HG03442 (cell line): Measurements from ENCODE around the gene ALDH3B1.
"Not testable (repeated sequence)": the region's sequence is repeated elsewhere in the genome, so short reads cannot be mapped to it uniquely, and the experiment has no call there.

Experiments
- ATAC-seq: cut with Tn5 transposase; IDR thresholded peaks from one replicate; pipeline ENCODE4 v1.9.1; 2021; ENCODE audit warnings: mild to moderate bottlenecking, moderate library complexity; ENCODE audit not compliant: unreplicated experiment

ALDH3B1 gene

GRCh38 chr11:68010090-68011041, at the start of gene ALDH3B1:
ALDH3B1 (plus strand) TSS chr11:68010327; CDS start chr11:68015298, 4,971 bp downstream.
- no peak for ATAC-seq

- not testable (repeated sequence) for ATAC-seq
Observed at GRCh38 chr11:67963217-67963616, 46.9 kb upstream of the ALDH3B1 start.

- ATAC-seq = not testable (repeated sequence)
Observed at GRCh38 chr11:67963879-67964278, 46.2 kb upstream of the ALDH3B1 start.

- not testable (repeated sequence) for ATAC-seq
Observed at GRCh38 chr11:67964746-67965145, 45.4 kb upstream of the ALDH3B1 start.

- ATAC-seq = not testable (repeated sequence)
Observed at GRCh38 chr11:67965830-67966348, 44.2 kb upstream of the ALDH3B1 start.

GRCh38 chr11:67974746-67975145, 35.4 kb upstream of the ALDH3B1 start:
- not testable (repeated sequence) for ATAC-seq

GRCh38 chr11:67978766-67979418, 31.2 kb upstream of the ALDH3B1 start:
- not testable (repeated sequence) for ATAC-seq

GRCh38 chr11:67981226-67981625, 28.9 kb upstream of the ALDH3B1 start:
- ATAC-seq = not testable (repeated sequence)

- ATAC-seq = not testable (repeated sequence)
Observed at GRCh38 chr11:67982255-67982857, 27.8 kb upstream of the ALDH3B1 start.

GRCh38 chr11:67983951-67984350, 26.2 kb upstream of the ALDH3B1 start:
- no peak for ATAC-seq

GRCh38 chr11:67985302-67985701, 24.8 kb upstream of the ALDH3B1 start:
- ATAC-seq = not testable (repeated sequence)

GRCh38 chr11:67990546-67991346, 19.4 kb upstream of the ALDH3B1 start:
- not testable (repeated sequence) for ATAC-seq

GRCh38 chr11:67991347-67992121, 18.6 kb upstream of the ALDH3B1 start:
- not testable (repeated sequence) for ATAC-seq

GRCh38 chr11:67993821-67994220, 16.3 kb upstream of the ALDH3B1 start:
- not testable (repeated sequence) for ATAC-seq

- not testable (repeated sequence) for ATAC-seq
Observed at GRCh38 chr11:67994387-67994786, 15.7 kb upstream of the ALDH3B1 start.

- ATAC-seq = not testable (repeated sequence)
Observed at GRCh38 chr11:67995129-67995528, 15.0 kb upstream of the ALDH3B1 start.

- ATAC-seq = not testable (repeated sequence)
Observed at GRCh38 chr11:67995579-67995978, 14.5 kb upstream of the ALDH3B1 start.

GRCh38 chr11:67996051-67996450, 14.1 kb upstream of the ALDH3B1 start:
- ATAC-seq = no peak
